GOT3 (cell line): ENCODE measurements around the gene PLPP1.
"Not testable (repeated sequence)": the region's sequence is repeated elsewhere in the genome, so short reads cannot be mapped to it uniquely, and the experiment has no call there.

Experiments
- DNase-seq: peaks from one replicate; lab custom pipeline; 2025; ENCODE audit warnings: mixed read lengths; lab: John Stamatoyannopoulos, UW

Gene PLPP1

GRCh38 chr5:55544341-55544740, 9.6 kb upstream of the PLPP1 start:
- no peak for DNase-seq

- no peak for DNase-seq
Observed at GRCh38 chr5:55541056-55541635, 6.4 kb upstream of the PLPP1 start.

DNA sequence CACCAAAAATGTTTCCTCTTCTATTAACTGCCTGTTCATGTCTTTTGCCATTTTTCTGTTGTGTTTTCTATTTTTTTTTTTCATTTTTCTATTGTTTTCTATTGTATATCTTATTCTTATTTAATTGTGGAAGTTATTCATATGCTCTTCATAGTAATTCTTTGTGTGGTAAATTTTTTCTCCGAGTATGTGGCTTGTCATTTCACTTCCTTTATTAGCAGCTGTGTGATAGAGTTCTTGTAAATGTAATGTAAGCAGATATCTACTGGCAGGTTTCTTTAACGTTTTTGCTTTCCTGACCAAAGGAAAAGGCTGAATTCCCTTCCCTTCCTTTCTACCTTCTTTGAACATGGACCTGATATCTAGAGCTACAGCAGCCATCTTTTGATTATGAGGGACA, 5.8 kb upstream of the PLPP1 start:
- no peak for DNase-seq

- DNase-seq, result no peak
Observed at GRCh38 chr5:55540024-55540423, 5.3 kb upstream of the PLPP1 start.

DNA sequence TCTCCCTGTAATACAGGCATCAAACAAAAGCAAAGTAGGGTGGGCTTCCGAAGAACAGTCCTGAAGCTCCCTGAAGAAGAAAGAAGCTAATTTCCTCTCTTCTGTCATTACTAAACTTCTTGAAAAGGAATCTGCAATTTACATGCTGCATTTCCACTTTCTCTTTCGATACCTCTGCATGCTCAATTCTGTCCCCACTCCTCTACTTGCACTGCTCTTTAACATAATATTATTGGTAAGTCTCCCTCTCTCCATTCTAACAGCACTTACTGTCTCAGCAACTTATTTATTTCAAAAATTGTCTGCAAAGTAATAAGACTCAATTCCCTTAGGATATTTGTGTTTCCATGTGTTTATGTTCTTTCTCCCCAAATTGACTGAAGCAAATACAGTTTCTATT, 3.9 kb upstream of the PLPP1 start:
- no peak for DNase-seq

DNA sequence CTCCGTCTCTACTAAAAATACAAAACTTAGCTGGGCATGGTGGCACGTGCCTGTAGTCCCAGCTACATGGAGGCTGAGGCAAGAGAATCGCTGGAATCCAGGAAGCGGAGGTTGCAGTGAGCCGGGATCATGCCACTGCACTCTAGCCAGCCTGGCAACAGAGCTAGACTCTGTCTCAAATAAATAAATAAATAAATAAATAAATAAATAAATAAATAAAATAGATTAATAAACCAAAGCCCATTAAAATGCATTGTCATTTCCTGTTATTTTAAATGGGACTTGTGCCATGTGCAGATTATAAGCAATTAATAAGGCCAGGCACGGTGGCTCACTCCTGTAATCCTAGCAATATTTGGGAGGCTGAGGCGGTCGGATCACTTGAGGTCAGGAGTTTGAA, 2.6 kb upstream of the PLPP1 start:
- DNase-seq, result not testable (repeated sequence)

GRCh38 chr5:55535199-55535905, 588 bp upstream of the PLPP1 start:
- no peak for DNase-seq

- no peak for DNase-seq
Observed at GRCh38 chr5:55533521-55534435, 986 bp downstream of the PLPP1 start.

DNA sequence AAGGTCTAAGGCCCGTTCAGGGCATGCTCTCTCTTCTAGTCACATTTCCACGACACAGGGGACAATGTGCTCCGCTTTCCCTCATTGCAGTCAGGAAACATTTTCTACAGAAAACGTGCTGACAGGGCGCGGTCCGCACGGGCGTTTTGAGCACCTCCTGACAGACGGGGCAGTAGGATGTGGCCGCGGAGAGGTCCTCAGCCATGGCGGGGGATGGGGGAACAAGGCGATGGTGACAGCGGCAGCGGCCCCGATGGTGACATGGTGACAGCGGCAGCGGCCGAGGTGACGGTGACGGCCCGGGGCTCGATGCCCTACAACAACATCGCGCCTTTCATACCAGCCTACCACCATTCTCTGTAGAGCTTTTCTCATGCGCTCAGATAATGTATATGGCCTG, 4.1 kb downstream of the PLPP1 start:
- DNase-seq, result no peak

- no peak for DNase-seq
Observed at GRCh38 chr5:55524816-55525215, 9.9 kb downstream of the PLPP1 start.

GRCh38 chr5:55523293-55523692, 11.5 kb downstream of the PLPP1 start:
- DNase-seq, result no peak

- no peak for DNase-seq
Observed at GRCh38 chr5:55521881-55522280, 12.9 kb downstream of the PLPP1 start.

DNA sequence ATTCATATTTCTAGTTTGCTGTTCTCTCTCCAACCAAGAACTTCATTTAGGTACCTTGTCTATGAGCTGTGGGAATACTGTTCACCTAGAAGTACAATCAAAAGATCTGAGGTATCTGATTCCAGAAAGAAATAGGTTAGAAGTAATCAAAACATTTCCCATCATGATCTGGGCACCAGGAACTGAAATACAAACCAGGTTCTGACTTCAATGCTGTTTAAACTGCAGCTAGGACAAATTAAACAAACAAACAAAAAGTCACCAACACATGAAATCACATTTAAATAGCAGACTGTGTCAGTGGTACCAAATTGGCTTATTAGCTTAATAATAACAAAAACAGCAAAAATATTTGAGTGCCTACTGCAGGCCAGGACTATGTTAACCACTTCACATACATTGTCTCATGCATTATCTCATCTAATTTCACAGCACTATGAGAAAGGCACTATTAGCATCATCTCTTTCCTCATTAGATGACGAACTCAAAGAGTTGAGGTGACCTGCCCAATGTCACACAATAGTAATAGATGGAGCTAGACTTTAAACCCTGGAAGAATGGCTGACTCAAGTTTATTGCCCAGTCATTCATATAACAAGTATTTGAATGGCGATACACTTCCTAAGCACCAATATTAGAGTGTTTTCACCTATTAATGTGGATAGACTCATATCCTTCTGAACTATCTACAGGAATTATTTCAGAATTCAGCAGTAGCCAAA, 14.5 kb downstream of the PLPP1 start:
- no peak for DNase-seq

- DNase-seq, result no peak
Observed at GRCh38 chr5:55518831-55519390, 15.9 kb downstream of the PLPP1 start.

DNA sequence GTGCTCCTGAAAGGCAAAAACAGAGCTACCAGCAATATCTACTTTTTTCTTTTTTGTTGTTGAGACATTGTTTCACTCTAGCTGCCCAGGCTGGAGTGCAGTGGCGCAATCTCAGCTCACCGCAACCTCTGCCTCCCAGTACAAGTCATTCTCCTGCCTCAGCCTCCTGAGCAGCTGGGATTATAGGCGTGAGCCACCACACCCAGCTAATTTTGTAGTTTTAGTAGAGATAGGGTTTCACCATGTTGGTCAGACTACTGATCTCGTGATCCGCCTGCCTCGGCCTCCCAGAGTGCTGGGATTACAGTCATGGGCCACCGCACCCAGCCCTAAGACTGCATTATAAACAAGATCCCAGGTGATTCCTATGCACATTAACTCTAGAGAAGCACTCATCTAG, 17.0 kb downstream of the PLPP1 start:
- no peak for DNase-seq

DNA sequence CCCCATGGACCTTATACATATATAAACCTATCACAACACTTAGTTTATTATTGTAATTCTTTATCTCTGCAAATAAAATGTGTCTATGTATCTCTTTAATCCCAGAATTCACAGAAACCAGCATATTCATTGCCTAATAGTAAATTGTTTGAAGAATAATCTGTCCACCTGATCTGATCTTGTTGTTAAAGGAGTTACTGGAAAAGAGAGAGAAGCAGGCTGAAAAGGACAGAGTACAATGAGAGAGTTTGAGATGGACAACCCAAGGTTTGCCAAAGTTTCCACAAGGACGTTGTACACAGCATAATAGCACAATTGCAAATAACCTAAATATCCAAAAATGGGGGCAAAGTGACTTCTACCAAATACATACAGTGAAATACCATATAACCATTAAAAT, 23.8 kb downstream of the PLPP1 start:
- DNase-seq, result no peak

DNA sequence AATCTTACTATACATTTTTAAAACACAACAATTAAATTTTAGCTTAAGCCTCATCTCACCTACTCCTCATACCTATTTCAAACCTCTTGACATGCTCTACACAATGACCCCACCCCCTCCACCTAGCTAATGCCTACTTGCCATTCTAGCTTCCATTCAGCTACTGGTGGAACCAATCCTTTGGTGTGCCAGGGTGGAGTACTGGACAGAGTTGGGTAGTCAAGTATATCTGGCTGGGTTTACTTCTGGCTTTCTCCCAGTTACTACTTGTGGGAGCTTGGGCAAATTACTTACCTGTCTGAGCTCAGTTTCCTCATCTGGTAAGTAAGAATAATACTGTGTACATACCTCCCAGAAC, 24.3 kb downstream of the PLPP1 start:
- no peak for DNase-seq

- no peak for DNase-seq
Observed at GRCh38 chr5:55509796-55510522, 24.8 kb downstream of the PLPP1 start.

DNA sequence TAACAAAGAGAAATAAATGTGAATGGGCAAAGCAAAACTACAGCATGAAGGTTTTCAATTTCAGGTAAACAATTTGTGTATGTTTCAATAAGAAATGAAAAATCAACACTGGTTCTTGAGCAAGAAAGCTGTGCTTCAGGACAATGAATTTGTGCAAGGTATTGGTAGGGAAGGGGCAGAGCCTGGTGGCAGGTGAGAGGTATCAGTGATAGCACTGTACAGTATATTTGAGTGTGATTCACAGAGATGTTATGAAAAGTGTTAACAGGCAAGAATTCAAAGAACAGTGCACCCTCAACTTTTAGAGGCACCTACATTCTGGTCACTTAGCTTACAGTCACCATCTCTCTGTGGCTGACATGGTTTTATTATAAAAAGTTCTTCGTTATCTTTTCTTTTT, 25.7 kb downstream of the PLPP1 start:
- no peak for DNase-seq

- no peak for DNase-seq
Observed at GRCh38 chr5:55507574-55507973, 27.2 kb downstream of the PLPP1 start.

GRCh38 chr5:55505711-55506110, 29.1 kb downstream of the PLPP1 start:
- not testable (repeated sequence) for DNase-seq
